Fibroblast of pulmonary artery (primary cell): Measurements from ENCODE around the gene WIZ.

Source experiments
- DNase-seq: peaks from one replicate; pipeline ENCODE4 v3.0.0-alpha.2; 2010; ENCODE audit warnings: low read depth
- H3K4me3 ChIP-seq: replicated peaks from 2 replicates; pipeline ENCODE4 v1.5.1; 2011; ENCODE audit warnings: low read depth, mild to moderate bottlenecking, control low read depth, low read length, moderate library complexity
- TF ChIP-seq, protein P1 (sequence below): IDR thresholded peaks from 2 replicates; pipeline ENCODE4 v1.5.1; 2011; ENCODE audit warnings: mild to moderate bottlenecking, control low read depth, low read length, inconsistent platforms; ENCODE audit errors: missing control alignments

Gene WIZ

GRCh38 chr19:15401397-15401710 lies 48.4 kb downstream of the WIZ start:
- TF ChIP-seq, protein P1, sequence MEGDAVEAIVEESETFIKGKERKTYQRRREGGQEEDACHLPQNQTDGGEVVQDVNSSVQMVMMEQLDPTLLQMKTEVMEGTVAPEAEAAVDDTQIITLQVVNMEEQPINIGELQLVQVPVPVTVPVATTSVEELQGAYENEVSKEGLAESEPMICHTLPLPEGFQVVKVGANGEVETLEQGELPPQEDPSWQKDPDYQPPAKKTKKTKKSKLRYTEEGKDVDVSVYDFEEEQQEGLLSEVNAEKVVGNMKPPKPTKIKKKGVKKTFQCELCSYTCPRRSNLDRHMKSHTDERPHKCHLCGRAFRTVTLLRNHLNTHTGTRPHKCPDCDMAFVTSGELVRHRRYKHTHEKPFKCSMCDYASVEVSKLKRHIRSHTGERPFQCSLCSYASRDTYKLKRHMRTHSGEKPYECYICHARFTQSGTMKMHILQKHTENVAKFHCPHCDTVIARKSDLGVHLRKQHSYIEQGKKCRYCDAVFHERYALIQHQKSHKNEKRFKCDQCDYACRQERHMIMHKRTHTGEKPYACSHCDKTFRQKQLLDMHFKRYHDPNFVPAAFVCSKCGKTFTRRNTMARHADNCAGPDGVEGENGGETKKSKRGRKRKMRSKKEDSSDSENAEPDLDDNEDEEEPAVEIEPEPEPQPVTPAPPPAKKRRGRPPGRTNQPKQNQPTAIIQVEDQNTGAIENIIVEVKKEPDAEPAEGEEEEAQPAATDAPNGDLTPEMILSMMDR: no peak
- no peak for DNase-seq

DNA sequence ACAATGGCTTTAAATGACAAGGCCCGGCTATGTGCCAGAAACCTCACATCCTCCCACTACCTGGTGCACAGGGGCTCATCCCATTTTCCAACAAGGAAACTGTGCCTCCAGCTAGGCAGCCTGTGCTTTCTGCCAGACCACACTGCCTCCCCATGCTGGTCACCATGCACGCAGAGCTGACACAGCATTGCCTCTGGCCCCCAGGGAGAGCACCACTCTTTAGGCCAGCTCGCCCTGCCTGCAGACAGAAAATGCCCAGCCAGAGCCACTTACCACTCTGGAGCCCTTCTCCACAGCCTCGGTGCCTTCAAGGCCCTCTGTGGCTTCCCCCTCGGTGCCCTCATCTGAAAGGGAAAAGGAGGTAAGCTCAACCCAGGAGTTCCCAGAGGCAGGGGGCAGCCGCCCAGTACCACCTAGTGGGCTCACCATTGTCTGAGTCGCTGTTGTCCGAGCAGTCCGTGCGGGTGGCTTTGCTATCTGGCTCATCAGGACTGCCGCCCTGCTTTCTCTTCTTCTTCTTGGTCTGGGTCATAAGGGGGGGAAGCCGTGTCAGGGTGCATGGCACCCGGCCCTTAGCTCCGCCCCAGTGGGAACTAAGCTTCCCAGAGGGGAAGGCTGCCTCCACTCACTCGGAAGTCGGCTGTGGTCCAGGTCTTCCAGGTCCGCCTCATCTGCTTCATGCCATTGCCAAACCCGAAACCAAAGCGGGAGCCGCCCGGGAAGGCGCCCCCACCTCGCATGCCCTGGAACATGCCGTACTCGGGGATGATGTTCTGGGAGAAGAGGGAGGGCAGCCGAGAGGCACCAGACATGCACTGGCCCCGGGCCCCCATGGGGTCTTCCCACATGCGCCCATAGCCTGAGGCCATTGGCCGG lies 49.0 kb downstream of the WIZ start:
- TF ChIP-seq, protein P1: no peak
- no peak for DNase-seq
- no peak overlapping the region for H3K4me3 ChIP-seq

More at GRCh38 chr19:15401397-15401710, 48.4 kb downstream of the WIZ start:
- no peak overlapping the region for H3K4me3 ChIP-seq

- TF ChIP-seq, protein P1: no peak
- no peak overlapping the region for H3K4me3 ChIP-seq
- DNase-seq: no peak
Observed at GRCh38 chr19:15399635-15400034, 50.1 kb downstream of the WIZ start.

DNA sequence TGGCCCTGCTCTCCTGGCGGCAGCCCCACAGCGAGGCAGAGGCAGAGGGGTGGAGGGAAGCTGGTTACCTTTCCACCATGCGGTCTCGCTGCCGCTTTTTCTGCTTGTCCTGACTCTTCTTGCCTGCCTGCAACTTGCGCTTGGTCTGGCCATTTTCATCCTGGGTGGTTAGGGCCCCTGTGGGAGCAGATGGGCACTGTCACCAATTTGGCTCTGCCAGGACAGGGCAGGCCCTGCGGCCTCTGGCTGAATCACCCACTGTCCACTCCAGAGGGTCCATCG lies 50.6 kb downstream of the WIZ start:
- no peak for DNase-seq
- TF ChIP-seq, protein P1: no peak
- no peak overlapping the region for H3K4me3 ChIP-seq

GRCh38 chr19:15398501-15399233 lies 51.1 kb downstream of the WIZ start:
- TF ChIP-seq, protein P1: no peak
- H3K4me3 ChIP-seq: no peak overlapping the region
- no peak for DNase-seq

DNA sequence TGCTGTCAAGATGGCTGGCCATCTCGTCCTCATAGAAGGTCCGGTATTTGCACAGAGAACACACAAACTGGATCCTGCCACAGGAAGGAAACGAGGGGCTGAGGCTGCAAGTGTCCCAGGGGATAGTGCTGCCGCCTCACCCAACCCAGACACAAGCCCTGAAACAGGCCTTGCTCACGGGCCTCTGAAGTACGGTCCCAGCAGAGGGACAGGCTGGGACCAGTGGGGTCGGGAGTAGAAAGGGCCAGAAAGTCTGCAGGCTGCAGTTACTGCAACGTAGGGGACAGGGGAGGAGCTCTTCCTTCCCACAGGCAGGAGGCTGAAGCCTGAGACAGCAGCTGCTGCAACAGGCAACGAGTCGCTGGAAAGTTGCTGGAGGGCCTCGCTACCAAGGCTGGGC lies 52.0 kb downstream of the WIZ start:
- no peak overlapping the region for H3K4me3 ChIP-seq
- TF ChIP-seq, protein P1: no peak
- no peak for DNase-seq
